NCI-H2107 treated with DMSO at 0.1 percent for 48 hours (cell line): Measurements from ENCODE around the gene CRAMP1.

Experiments used
- DNase-seq: peaks from one replicate; lab custom pipeline; 2025; ENCODE audit not compliant: unreplicated experiment; lab: John Stamatoyannopoulos, UW

CRAMP1 gene

GRCh38 chr16:1633310-1633709 is 21.1 kb downstream of the CRAMP1 start:
- no peak for DNase-seq

- DNase-seq: no peak
Observed at GRCh38 chr16:1634541-1634940, 22.4 kb downstream of the CRAMP1 start.

- no peak for DNase-seq
Observed at GRCh38 chr16:1635070-1635469, 22.9 kb downstream of the CRAMP1 start.

GRCh38 chr16:1637526-1637925 is 25.4 kb downstream of the CRAMP1 start:
- DNase-seq: no peak

GRCh38 chr16:1638757-1639156 is 26.6 kb downstream of the CRAMP1 start:
- no peak for DNase-seq

GRCh38 chr16:1639282-1639681 is 27.1 kb downstream of the CRAMP1 start:
- no peak for DNase-seq

GRCh38 chr16:1639860-1640259 is 27.7 kb downstream of the CRAMP1 start:
- no peak for DNase-seq

GRCh38 chr16:1640261-1640941 is 28.2 kb downstream of the CRAMP1 start:
- no peak for DNase-seq

- no peak for DNase-seq
Observed at GRCh38 chr16:1641261-1641660, 29.1 kb downstream of the CRAMP1 start.

GRCh38 chr16:1642148-1642547 is 30.0 kb downstream of the CRAMP1 start:
- DNase-seq: no peak

GRCh38 chr16:1642753-1643152 is 30.6 kb downstream of the CRAMP1 start:
- no peak for DNase-seq

GRCh38 chr16:1643521-1643920 is 31.4 kb downstream of the CRAMP1 start:
- DNase-seq: no peak

GRCh38 chr16:1645914-1646525 is 33.9 kb downstream of the CRAMP1 start:
- peak; percentile 6 for DNase-seq

- DNase-seq: no peak
Observed at GRCh38 chr16:1647856-1648255, 35.7 kb downstream of the CRAMP1 start.

GRCh38 chr16:1650131-1650530 is 38.0 kb downstream of the CRAMP1 start:
- DNase-seq: no peak

- no peak for DNase-seq
Observed at GRCh38 chr16:1651094-1651973, 39.2 kb downstream of the CRAMP1 start.

GRCh38 chr16:1651974-1652312 is 39.8 kb downstream of the CRAMP1 start:
- DNase-seq: no peak

- no peak for DNase-seq
Observed at GRCh38 chr16:1653023-1653422, 40.9 kb downstream of the CRAMP1 start.

- DNase-seq: no peak
Observed at GRCh38 chr16:1654505-1655268, 42.5 kb downstream of the CRAMP1 start.

- DNase-seq: no peak
Observed at GRCh38 chr16:1655269-1655807, 43.2 kb downstream of the CRAMP1 start.
